ENCODE results near the gene WDR33.

The WDR33 gene

GRCh38 chr2:127653421-127654083 is 157.4 kb downstream of the WDR33 start:
- DNase-seq, result no peak

GRCh38 chr2:127652786-127653357 is 158.1 kb downstream of the WDR33 start:
- DNase-seq, result no peak

GRCh38 chr2:127651971-127652550 is 158.9 kb downstream of the WDR33 start:
- DNase-seq, result no peak

GRCh38 chr2:127651381-127651809 is 159.6 kb downstream of the WDR33 start:
- DNase-seq, result no peak
